ENCODE measurements around the gene OTUD1. TPM values are rescaled to one million over a fixed set of nuclear protein-coding genes. Genes with fewer than 3 reads are reported as not detected.

The OTUD1 gene
- polyA plus RNA-seq, 2 donors = 4.5 to 5.2 TPM

DNA sequence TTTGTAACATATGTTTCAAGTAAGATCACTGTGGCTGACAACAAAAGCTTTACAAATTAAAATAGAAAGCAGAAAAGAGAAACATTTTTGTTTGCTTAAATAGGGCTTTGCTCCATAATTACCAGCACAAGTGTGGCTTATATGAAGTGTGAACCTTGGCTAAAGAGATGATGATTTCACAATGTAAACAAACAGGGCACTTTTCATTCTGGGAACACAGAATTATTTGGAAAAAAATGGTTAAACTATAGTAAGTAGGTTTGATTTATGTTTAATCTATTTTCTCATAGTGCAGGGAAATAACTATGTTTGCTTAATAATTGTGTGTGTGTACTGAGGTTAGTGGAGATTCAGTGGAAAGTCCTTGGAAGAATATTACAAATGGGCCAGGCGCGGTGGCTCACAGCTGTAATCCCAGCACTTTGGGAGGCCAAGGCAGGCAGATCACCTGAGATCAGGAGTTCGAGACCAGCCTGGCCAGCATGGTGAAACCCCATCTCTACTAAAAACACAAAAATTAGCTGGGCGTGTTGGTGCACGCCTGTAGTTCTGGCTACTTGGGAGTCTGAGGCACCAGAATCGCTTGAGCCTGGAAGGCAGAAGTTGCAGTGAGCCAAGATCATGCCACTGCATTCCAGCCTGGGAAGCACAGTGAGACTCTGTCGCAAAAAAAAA, 19.1 kb upstream of the OTUD1 start:
- Histone ChIP-seq H3K27me3 (ENCODE audit: control insufficient read depth in 1 of 2, insufficient read depth in 2 of 2, low read length in 2 of 2) (no peaks in the 10 kb centered on the region), H3K36me3 (ENCODE audit: control insufficient read depth in 2 of 2, insufficient read depth in 2 of 2, low read length in 1 of 2) (no peaks in the 10 kb centered on the region), H3K4me1 (ENCODE audit: control insufficient read depth in 2 of 2, insufficient read depth in 2 of 2, low read length in 1 of 2) (no peaks in the 10 kb centered on the region), H3K27ac (ENCODE audit: low read depth in 2 of 2, low read length in 1 of 2) (no peak overlapping the region), H3K9me3 (ENCODE audit: control insufficient read depth in 2 of 2, insufficient read depth in 1 of 2, low read depth in 1 of 2, low read length in 1 of 2) (no peaks in the 10 kb centered on the region), H3K4me3 (ENCODE audit: low read depth in 1 of 2, low read length in 2 of 2) (no peak overlapping the region)
- 54 to 56% methylated on average over 7 of the region's 7 CpGs for WGBS, 2 donors

DNA sequence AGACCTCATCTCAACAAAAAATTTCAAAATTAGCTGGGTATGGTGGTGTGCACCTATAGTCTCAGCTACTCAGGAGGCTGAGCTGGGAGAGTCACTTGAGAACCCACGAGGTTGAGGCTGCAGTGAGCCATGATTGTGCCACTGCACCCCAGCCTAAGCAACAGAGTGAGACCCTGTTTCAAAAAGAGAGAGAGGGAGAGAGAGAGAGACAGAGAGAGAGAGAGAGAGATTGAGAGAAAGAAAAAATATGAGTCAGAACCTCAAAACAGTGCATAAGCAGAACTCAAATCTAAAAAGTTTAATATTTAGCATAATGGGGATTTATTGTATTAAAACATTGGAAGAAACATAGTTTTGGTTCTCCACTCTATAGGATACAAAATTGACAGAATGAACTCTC, 17.5 kb upstream of the OTUD1 start:
- no peaks in the 10 kb centered on the region for H3K36me3 ChIP-seq (ENCODE audit: control insufficient read depth in 2 of 2, insufficient read depth in 2 of 2, low read length in 1 of 2)
- 77 to 89% methylated on average over 1 of the region's 1 CpG for WGBS, 2 donors
- H3K4me1 ChIP-seq (ENCODE audit: control insufficient read depth in 2 of 2, insufficient read depth in 2 of 2, low read length in 1 of 2) = no peaks in the 10 kb centered on the region
- H3K4me3 ChIP-seq (ENCODE audit: low read depth in 1 of 2, low read length in 2 of 2) = no peak overlapping the region
- no peaks in the 10 kb centered on the region for H3K9me3 ChIP-seq (ENCODE audit: control insufficient read depth in 2 of 2, insufficient read depth in 1 of 2, low read depth in 1 of 2, low read length in 1 of 2)
- H3K27ac ChIP-seq (ENCODE audit: low read depth in 2 of 2, low read length in 1 of 2) = no peak overlapping the region
- no peaks in the 10 kb centered on the region for H3K27me3 ChIP-seq (ENCODE audit: control insufficient read depth in 1 of 2, insufficient read depth in 2 of 2, low read length in 2 of 2)

DNA sequence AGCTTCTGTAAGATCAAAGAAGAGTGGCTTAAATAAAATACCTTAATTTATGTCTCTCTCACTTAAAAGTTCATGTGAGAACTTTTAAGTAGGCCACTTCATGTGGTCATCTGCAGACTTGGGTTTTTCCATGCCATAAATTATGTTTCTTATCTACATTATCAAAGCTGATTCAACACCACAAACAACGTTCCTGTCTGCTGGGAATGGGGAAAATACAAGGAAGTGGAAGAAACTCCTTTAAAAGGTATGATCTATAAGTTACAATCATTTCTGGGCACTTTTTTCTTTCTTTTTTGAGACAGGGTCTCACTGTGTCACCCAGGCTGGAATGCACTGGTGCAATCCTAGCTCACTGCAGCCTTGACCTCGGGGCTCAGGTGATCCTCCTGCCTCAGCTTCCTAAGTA, 16.9 kb upstream of the OTUD1 start:
- no peaks in the 10 kb centered on the region for H3K4me1 ChIP-seq (ENCODE audit: control insufficient read depth in 2 of 2, insufficient read depth in 2 of 2, low read length in 1 of 2)
- no peak overlapping the region for H3K4me3 ChIP-seq (ENCODE audit: low read depth in 1 of 2, low read length in 2 of 2)
- no peaks in the 10 kb centered on the region for H3K36me3 ChIP-seq (ENCODE audit: control insufficient read depth in 2 of 2, insufficient read depth in 2 of 2, low read length in 1 of 2)
- no peak overlapping the region for H3K27ac ChIP-seq (ENCODE audit: low read depth in 2 of 2, low read length in 1 of 2)
- no peaks in the 10 kb centered on the region for H3K9me3 ChIP-seq (ENCODE audit: control insufficient read depth in 2 of 2, insufficient read depth in 1 of 2, low read depth in 1 of 2, low read length in 1 of 2)
- WGBS, 2 donors = 51 to 61% methylated on average over 2 of the region's 2 CpGs
- no peaks in the 10 kb centered on the region for H3K27me3 ChIP-seq (ENCODE audit: control insufficient read depth in 1 of 2, insufficient read depth in 2 of 2, low read length in 2 of 2)

DNA sequence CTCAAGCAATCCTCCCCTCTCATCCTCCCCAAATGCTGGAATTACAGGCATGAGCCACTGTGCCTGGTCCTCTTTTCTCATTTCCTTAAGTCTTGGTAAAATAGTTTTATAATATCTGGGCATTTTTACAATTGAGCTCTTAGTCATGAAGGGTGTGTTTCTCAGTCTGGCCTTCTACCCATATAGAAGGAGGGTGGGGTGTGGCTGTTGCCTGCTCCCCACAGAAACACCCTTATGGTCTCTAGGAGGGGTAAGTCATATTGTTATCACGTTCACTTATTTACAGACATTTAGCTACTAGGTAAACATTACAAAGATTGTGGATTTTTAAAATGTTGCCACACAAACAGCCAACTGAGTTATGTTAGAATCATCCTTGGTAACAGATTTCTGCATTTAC, 6.7 kb upstream of the OTUD1 start:
- H3K9me3 ChIP-seq (ENCODE audit: control insufficient read depth in 2 of 2, insufficient read depth in 1 of 2, low read depth in 1 of 2, low read length in 1 of 2) = no peaks in the 10 kb centered on the region
- H3K27ac ChIP-seq (ENCODE audit: low read depth in 2 of 2, low read length in 1 of 2) = peak overlapping the region; percentile 27 to 42
- H3K27me3 ChIP-seq (ENCODE audit: control insufficient read depth in 1 of 2, insufficient read depth in 2 of 2, low read length in 2 of 2) = no peaks in the 10 kb centered on the region
- no peaks in the 10 kb centered on the region for H3K4me1 ChIP-seq (ENCODE audit: control insufficient read depth in 2 of 2, insufficient read depth in 2 of 2, low read length in 1 of 2)
- WGBS, 2 donors = 19 to 28% methylated on average over 1 of the region's 1 CpG
- no peaks in the 10 kb centered on the region for H3K36me3 ChIP-seq (ENCODE audit: control insufficient read depth in 2 of 2, insufficient read depth in 2 of 2, low read length in 1 of 2)
- H3K4me3 ChIP-seq (ENCODE audit: low read depth in 1 of 2, low read length in 2 of 2) = no peak overlapping the region

DNA sequence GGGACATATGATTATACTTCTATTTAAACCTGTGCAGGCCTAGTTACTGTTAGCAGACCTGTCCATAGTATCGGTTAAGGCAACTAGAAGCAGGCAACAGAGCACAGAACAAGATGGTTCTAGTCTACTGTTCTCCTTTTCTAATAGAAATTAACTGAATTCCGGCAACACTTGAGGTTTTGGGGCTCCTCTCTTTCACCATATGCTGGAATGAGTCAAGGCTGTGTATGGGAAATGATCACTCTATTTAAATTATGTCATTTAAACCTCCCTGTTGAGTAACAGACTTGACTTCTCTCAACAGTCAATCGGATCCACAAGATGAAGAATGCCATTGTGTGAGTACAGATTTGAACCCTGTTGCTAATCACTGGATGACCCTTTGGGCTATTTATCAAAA, 6.2 kb upstream of the OTUD1 start:
- no peaks in the 10 kb centered on the region for H3K9me3 ChIP-seq (ENCODE audit: control insufficient read depth in 2 of 2, insufficient read depth in 1 of 2, low read depth in 1 of 2, low read length in 1 of 2)
- H3K4me1 ChIP-seq (ENCODE audit: control insufficient read depth in 2 of 2, insufficient read depth in 2 of 2, low read length in 1 of 2) = no peaks in the 10 kb centered on the region
- no peaks in the 10 kb centered on the region for H3K36me3 ChIP-seq (ENCODE audit: control insufficient read depth in 2 of 2, insufficient read depth in 2 of 2, low read length in 1 of 2)
- no peaks in the 10 kb centered on the region for H3K27me3 ChIP-seq (ENCODE audit: control insufficient read depth in 1 of 2, insufficient read depth in 2 of 2, low read length in 2 of 2)
- no peak overlapping the region for H3K4me3 ChIP-seq (ENCODE audit: low read depth in 1 of 2, low read length in 2 of 2)
- WGBS, 2 donors = 80 to 85% methylated on average over 3 of the region's 3 CpGs
- H3K27ac ChIP-seq (ENCODE audit: low read depth in 2 of 2, low read length in 1 of 2) = peak overlapping the region in 1 of 2 donors; percentile 42

DNA sequence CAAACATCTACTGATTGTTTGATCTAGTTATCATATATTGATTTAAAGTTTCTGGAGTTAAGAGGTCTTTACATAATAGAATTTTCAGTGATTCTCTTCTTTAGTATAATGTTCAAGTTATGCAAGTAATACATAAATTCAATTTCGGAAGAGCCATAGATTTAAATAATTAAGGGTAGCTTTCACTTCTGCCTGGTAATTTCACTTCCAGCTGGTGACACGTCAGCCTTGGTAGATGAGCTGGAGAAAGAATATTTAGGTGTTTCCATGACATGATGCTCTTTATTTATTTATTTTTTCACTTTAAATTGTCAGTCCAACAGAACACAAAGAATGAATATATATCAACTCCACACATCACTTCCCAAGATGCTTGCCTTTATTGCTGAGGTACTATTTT, 5.2 kb upstream of the OTUD1 start:
- Histone ChIP-seq H3K27me3 (ENCODE audit: control insufficient read depth in 1 of 2, insufficient read depth in 2 of 2, low read length in 2 of 2) (no peaks in the 10 kb centered on the region), H3K27ac (ENCODE audit: low read depth in 2 of 2, low read length in 1 of 2) (no peak overlapping the region), H3K9me3 (ENCODE audit: control insufficient read depth in 2 of 2, insufficient read depth in 1 of 2, low read depth in 1 of 2, low read length in 1 of 2) (no peaks in the 10 kb centered on the region), H3K4me1 (ENCODE audit: control insufficient read depth in 2 of 2, insufficient read depth in 2 of 2, low read length in 1 of 2) (no peaks in the 10 kb centered on the region), H3K36me3 (ENCODE audit: control insufficient read depth in 2 of 2, insufficient read depth in 2 of 2, low read length in 1 of 2) (no peaks in the 10 kb centered on the region), H3K4me3 (ENCODE audit: low read depth in 1 of 2, low read length in 2 of 2) (no peak overlapping the region)
- 76 to 82% methylated on average over 2 of the region's 2 CpGs for WGBS, 2 donors

DNA sequence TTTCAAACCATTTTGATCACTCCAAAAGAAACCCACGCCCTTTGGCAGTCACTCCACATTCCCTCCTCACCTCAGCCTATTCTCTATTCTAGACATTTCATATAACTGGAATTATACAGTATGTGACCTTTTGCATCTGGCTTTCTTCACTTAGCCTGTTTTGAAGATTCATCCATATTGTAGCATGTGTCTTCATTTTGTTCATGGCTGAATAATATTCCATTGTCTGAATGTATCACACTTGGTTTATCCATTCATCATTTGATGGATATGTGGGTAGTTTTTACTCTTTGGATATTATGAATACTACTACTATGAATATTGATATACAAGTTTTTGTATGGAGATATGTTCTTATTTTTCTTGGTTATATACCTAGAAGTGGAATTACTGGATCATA, 3.5 kb upstream of the OTUD1 start:
- Histone ChIP-seq H3K36me3 (ENCODE audit: control insufficient read depth in 2 of 2, insufficient read depth in 2 of 2, low read length in 1 of 2) (no peaks in the 10 kb centered on the region), H3K4me1 (ENCODE audit: control insufficient read depth in 2 of 2, insufficient read depth in 2 of 2, low read length in 1 of 2) (no peaks in the 10 kb centered on the region), H3K27me3 (ENCODE audit: control insufficient read depth in 1 of 2, insufficient read depth in 2 of 2, low read length in 2 of 2) (no peaks in the 10 kb centered on the region), H3K27ac (ENCODE audit: low read depth in 2 of 2, low read length in 1 of 2) (no peak overlapping the region), H3K4me3 (ENCODE audit: low read depth in 1 of 2, low read length in 2 of 2) (no peak overlapping the region), H3K9me3 (ENCODE audit: control insufficient read depth in 2 of 2, insufficient read depth in 1 of 2, low read depth in 1 of 2, low read length in 1 of 2) (no peaks in the 10 kb centered on the region)
- 85 to 94% methylated on average over 1 of the region's 1 CpG for WGBS, 2 donors

DNA sequence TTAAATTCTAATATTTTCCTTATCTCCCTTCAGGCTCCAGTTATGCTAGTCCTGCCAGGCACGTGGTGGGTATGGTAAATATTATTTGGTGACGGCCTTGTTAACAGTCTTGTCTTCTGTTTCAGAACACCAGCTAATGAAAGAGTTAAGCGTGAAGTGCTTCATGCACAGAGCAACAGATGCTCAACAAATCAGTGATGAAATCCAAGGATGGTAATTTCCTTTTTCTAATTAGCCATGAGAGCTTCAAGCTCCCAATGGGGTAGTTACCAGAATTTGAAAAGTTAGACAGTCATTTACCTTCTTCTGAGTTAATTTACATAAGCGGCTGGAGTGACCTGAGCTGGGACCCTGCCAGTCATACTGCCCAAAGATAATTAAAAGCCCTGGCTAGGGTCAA, 1.9 kb upstream of the OTUD1 start:
- H3K4me1 ChIP-seq (ENCODE audit: control insufficient read depth in 2 of 2, insufficient read depth in 2 of 2, low read length in 1 of 2) = no peaks in the 10 kb centered on the region
- no peak overlapping the region for H3K4me3 ChIP-seq (ENCODE audit: low read depth in 1 of 2, low read length in 2 of 2)
- no peak overlapping the region for H3K27ac ChIP-seq (ENCODE audit: low read depth in 2 of 2, low read length in 1 of 2)
- H3K9me3 ChIP-seq (ENCODE audit: control insufficient read depth in 2 of 2, insufficient read depth in 1 of 2, low read depth in 1 of 2, low read length in 1 of 2) = no peaks in the 10 kb centered on the region
- H3K36me3 ChIP-seq (ENCODE audit: control insufficient read depth in 2 of 2, insufficient read depth in 2 of 2, low read length in 1 of 2) = no peaks in the 10 kb centered on the region
- H3K27me3 ChIP-seq (ENCODE audit: control insufficient read depth in 1 of 2, insufficient read depth in 2 of 2, low read length in 2 of 2) = no peaks in the 10 kb centered on the region
- WGBS, 2 donors = 75% methylated on average over 4 of the region's 4 CpGs

DNA sequence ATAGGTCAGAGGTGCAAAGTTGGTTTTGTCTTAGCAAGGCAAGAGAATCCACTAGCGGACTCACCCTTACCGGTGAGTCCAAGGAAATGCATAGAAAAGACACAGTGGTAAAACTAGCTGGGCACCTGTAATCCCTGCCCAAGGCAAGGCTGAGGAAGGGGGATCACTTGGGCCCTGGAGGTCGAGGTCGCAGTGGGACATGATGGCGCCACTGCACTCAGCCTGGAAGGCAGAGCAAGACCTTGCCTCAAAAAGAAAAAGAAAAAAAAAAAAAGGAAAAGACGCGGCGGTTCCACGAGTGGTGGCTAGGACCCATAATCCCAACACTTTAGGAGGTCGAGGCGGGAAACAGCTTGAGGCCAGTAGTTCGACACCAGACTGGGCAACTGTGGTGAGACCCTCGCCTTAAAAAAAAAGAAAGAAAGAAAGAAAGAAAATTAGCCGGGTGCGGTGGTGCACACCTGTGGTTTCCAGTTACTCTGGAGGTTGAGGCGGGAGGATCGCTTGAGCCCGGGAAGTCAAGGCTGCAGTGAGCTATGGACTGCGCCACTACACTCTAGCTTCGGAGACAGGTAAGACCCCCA, 820 bp upstream of the OTUD1 start:
- H3K4me1 ChIP-seq (ENCODE audit: control insufficient read depth in 2 of 2, insufficient read depth in 2 of 2, low read length in 1 of 2) = no peaks in the 10 kb centered on the region
- WGBS, 2 donors = 95 to 96% methylated on average over 20 of the region's 20 CpGs
- peak overlapping the region; percentile 51 to 67 for H3K4me3 ChIP-seq (ENCODE audit: low read depth in 1 of 2, low read length in 2 of 2)
- no peaks in the 10 kb centered on the region for H3K36me3 ChIP-seq (ENCODE audit: control insufficient read depth in 2 of 2, insufficient read depth in 2 of 2, low read length in 1 of 2)
- no peaks in the 10 kb centered on the region for H3K27me3 ChIP-seq (ENCODE audit: control insufficient read depth in 1 of 2, insufficient read depth in 2 of 2, low read length in 2 of 2)
- peak overlapping the region; percentile 79 to 94 for H3K27ac ChIP-seq (ENCODE audit: low read depth in 2 of 2, low read length in 1 of 2)
- H3K9me3 ChIP-seq (ENCODE audit: control insufficient read depth in 2 of 2, insufficient read depth in 1 of 2, low read depth in 1 of 2, low read length in 1 of 2) = no peaks in the 10 kb centered on the region

DNA sequence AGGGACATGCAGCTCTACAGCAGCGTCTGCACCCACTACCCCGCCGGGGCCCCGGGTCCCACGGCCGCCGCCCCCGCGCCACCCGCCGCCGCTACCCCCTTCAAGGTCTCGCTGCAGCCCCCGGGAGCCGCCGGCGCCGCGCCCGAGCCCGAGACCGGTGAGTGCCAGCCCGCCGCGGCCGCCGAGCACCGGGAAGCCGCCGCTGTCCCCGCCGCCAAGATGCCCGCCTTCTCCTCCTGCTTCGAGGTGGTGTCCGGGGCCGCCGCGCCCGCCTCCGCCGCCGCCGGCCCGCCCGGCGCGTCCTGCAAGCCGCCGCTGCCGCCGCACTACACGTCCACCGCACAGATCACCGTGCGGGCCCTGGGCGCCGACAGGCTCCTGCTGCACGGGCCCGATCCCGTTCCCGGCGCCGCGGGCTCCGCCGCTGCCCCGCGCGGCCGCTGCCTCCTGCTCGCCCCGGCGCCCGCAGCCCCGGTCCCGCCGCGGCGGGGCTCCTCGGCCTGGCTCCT, 631 bp downstream of the OTUD1 start:
- Histone ChIP-seq H3K36me3 (ENCODE audit: control insufficient read depth in 2 of 2, insufficient read depth in 2 of 2, low read length in 1 of 2) (no peaks in the 10 kb centered on the region), H3K27ac (ENCODE audit: low read depth in 2 of 2, low read length in 1 of 2) (peak overlapping the region; percentile 94 to 95), H3K27me3 (ENCODE audit: control insufficient read depth in 1 of 2, insufficient read depth in 2 of 2, low read length in 2 of 2) (no peaks in the 10 kb centered on the region), H3K4me3 (ENCODE audit: low read depth in 1 of 2, low read length in 2 of 2) (peak overlapping the region; percentile 80 to 90), H3K4me1 (ENCODE audit: control insufficient read depth in 2 of 2, insufficient read depth in 2 of 2, low read length in 1 of 2) (no peaks in the 10 kb centered on the region), H3K9me3 (ENCODE audit: control insufficient read depth in 2 of 2, insufficient read depth in 1 of 2, low read depth in 1 of 2, low read length in 1 of 2) (no peaks in the 10 kb centered on the region)
- 1% methylated on average over 57 to 80 of the region's 80 CpGs for WGBS, 2 donors
